ENCODE measurements around the gene OSBPL9. TPM values are rescaled to one million over a fixed set of nuclear protein-coding genes. Genes with fewer than 3 reads are reported as not detected.

OSBPL9 gene
- total and polyA plus RNA-seq, 10 of the 15 experiments (the other 5 are each of a cell fraction or from before 2014, with no cell fraction given) = 25.9 to 156 (median 108) TPM

GRCh38 chr1:51622455-51622913 is 5.6 kb downstream of the OSBPL9 start:
- no peak overlapping the region for H3K9ac ChIP-seq (ENCODE audit: control insufficient read depth, insufficient read depth, low read length)
- H3K36me3 ChIP-seq (ENCODE audit: control insufficient read depth in 2 of 2, insufficient read depth in 2 of 2, low read length in 1 of 2) = no peaks in the 10 kb centered on the region
- no peaks in the 10 kb centered on the region for H3K27me3 ChIP-seq (replicated peaks in 1 of 2; ENCODE audit: control insufficient read depth in 2 of 2, insufficient read depth in 2 of 2, low read length in 1 of 2)
- TF ChIP-seq SRF (IDR thresholded peaks at IDR 0.05; ENCODE audit: low read depth in 2 of 2, low read length in 2 of 2) (no peak), ASH2L (IDR thresholded peaks at IDR 0.05; ENCODE audit: borderline replicate concordance, low read depth) (no peak), SREBF1 (IDR thresholded peaks at IDR 0.05; ENCODE audit: low read length) (no peak), CHD2 (IDR thresholded peaks at IDR 0.05; ENCODE audit: borderline replicate concordance, low read depth, low read length) (no peak), PML (IDR thresholded peaks at IDR 0.05; ENCODE audit: low read length) (no peak), YY1 (IDR thresholded peaks at IDR 0.05; ENCODE audit: low read depth, low read length) (no peak), SREBF2 (IDR thresholded peaks at IDR 0.05; ENCODE audit: low read length) (no peak), NFIC (IDR thresholded peaks at IDR 0.05; ENCODE audit: low read depth, low read length) (no peak), ETV6 (conservative IDR thresholded peaks at IDR 0.05 in 1 of 2, IDR thresholded peaks at IDR 0.05 in 1 of 2; ENCODE audit: borderline replicate concordance in 1 of 2, low read depth in 1 of 2) (no peak), TCF3 (IDR thresholded peaks at IDR 0.05; ENCODE audit: borderline replicate concordance, insufficient read depth, low read depth, low read length) (no peak), KAT2A (conservative IDR thresholded peaks at IDR 0.05; ENCODE audit: control insufficient read depth, low read depth, low read length) (no peak), ZBED1 (IDR thresholded peaks at IDR 0.05; ENCODE audit: borderline replicate concordance) (no peak), SMARCA5 (IDR thresholded peaks at IDR 0.05) (no peak), SMAD1 (IDR thresholded peaks at IDR 0.05; ENCODE audit: low read depth, partially characterized antibody) (no peak)
- TF ChIP-seq, protein P1, sequence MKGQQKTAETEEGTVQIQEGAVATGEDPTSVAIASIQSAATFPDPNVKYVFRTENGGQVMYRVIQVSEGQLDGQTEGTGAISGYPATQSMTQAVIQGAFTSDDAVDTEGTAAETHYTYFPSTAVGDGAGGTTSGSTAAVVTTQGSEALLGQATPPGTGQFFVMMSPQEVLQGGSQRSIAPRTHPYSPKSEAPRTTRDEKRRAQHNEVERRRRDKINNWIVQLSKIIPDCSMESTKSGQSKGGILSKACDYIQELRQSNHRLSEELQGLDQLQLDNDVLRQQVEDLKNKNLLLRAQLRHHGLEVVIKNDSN (IDR thresholded peaks at IDR 0.05; ENCODE audit: borderline replicate concordance, extremely low read length, insufficient read depth, low read depth, low read length) = no peak
- TF ChIP-seq, protein P2, sequence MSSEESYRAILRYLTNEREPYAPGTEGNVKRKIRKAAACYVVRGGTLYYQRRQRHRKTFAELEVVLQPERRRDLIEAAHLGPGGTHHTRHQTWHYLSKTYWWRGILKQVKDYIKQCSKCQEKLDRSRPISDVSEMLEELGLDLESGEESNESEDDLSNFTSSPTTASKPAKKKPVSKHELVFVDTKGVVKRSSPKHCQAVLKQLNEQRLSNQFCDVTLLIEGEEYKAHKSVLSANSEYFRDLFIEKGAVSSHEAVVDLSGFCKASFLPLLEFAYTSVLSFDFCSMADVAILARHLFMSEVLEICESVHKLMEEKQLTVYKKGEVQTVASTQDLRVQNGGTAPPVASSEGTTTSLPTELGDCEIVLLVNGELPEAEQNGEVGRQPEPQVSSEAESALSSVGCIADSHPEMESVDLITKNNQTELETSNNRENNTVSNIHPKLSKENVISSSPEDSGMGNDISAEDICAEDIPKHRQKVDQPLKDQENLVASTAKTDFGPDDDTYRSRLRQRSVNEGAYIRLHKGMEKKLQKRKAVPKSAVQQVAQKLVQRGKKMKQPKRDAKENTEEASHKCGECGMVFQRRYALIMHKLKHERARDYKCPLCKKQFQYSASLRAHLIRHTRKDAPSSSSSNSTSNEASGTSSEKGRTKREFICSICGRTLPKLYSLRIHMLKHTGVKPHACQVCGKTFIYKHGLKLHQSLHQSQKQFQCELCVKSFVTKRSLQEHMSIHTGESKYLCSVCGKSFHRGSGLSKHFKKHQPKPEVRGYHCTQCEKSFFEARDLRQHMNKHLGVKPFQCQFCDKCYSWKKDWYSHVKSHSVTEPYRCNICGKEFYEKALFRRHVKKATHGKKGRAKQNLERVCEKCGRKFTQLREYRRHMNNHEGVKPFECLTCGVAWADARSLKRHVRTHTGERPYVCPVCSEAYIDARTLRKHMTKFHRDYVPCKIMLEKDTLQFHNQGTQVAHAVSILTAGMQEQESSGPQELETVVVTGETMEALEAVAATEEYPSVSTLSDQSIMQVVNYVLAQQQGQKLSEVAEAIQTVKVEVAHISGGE (CRISPR knock-in tag; IDR thresholded peaks at IDR 0.05) = no peak
- CTCF ChIA-PET = interaction anchor here (6.6 kb wide), 1 partner anchor 146 kb away, joined by 64 read pairs; no protein-coding TSS in a partner anchor
- H3K4me2 ChIP-seq (ENCODE audit: control insufficient read depth, insufficient read depth) = no peak overlapping the region
- H3K79me2 ChIP-seq (ENCODE audit: control insufficient read depth, insufficient read depth, low read length) = peaks cover 6% of the 10 kb centered on the region
- ATAC-seq (peak; percentile 58), DNase-seq (ENCODE audit: low read depth, low spot score) (no peak), FAIRE-seq (no peak)
- in situ Hi-C loops (cut with MboI) (no loop called here), intact Hi-C loops (cut with micrococcal nuclease; ENCODE audit: unreplicated experiment) (loop anchor here (10.0 kb wide), 1 partner anchor 112 kb away; no protein-coding TSS in a partner anchor)
- no peak overlapping the region for H3K4me3 ChIP-seq
- SMC1A ChIA-PET (ENCODE audit: uncharacterized antibody, unreplicated experiment) = interaction anchor here (1.5 to 11.9 kb wide), 2 partner anchors 21 to 146 kb away, joined by 3 to 95 read pairs; no protein-coding TSS in a partner anchor
- no peak overlapping the region for H3K27ac ChIP-seq (ENCODE audit: control insufficient read depth, insufficient read depth)
- POLR2A ChIA-PET = interaction anchor here (1.0 kb wide), 1 partner anchor 67 kb away, joined by 4 read pairs; no protein-coding TSS in a partner anchor
- no peaks in the 10 kb centered on the region for H3K9me3 ChIP-seq (replicated peaks; ENCODE audit: control insufficient read depth, insufficient read depth, low read length)
- H4K20me1 ChIP-seq (ENCODE audit: control insufficient read depth, insufficient read depth) = no peaks in the 10 kb centered on the region
- H2AFZ ChIP-seq (ENCODE audit: control insufficient read depth, low read depth, low read length) = no peak overlapping the region
- BruUV-seq (replicated peaks) = no TSS peak
- RAD21 ChIA-PET (ENCODE audit: unreplicated experiment) = interaction anchor here (1.0 kb wide), 1 partner anchor 128 kb away, joined by 3 read pairs; no protein-coding TSS in a partner anchor
- no peaks in the 10 kb centered on the region for H3K4me1 ChIP-seq (ENCODE audit: control insufficient read depth, insufficient read depth, low read length)
- 42% methylated on average over 2 of the region's 2 CpGs for WGBS (ENCODE audit: insufficient coverage, insufficient replicate concordance, low lambda C conversion rate, missing lambda C conversion rate)
